Left ventricle myocardium superior (tissue), 1 donor: ENCODE measurements around the gene LCE3A. TPM values are rescaled to one million over a fixed set of nuclear protein-coding genes. Genes with fewer than 3 reads are reported as not detected.
"Not testable (repeated sequence)": the region's sequence is repeated elsewhere in the genome, so short reads cannot be mapped to it uniquely, and the experiment has no call there.

ENCODE experiments used
- ATAC-seq: fragments of 200-7000 bp; cut with Tn5 transposase; one replicate; pipeline ENCODE4 v1.9.1; 2020; ENCODE audit warnings: mild to moderate bottlenecking, moderate library complexity
- DNase-seq: peaks from one replicate; pipeline ENCODE4 v3.0.0-alpha.2; 2020
- intact Hi-C: fragments of 100-400 bp; cut with micrococcal nuclease; formaldehyde crosslinking; loops from one replicate; pipeline ENCODE4 v1.11.0; 2022
- total RNA-seq: library from RNA; stranded (reverse); fragmentation: NEBNext Ultra II Directional; extraction: Animal tissue kit (Norgen Biotek cat#: 25700); gene quantifications from one replicate; pipeline ENCODE4 v1.2.1, GENCODE V29; 2021
- donor health status: DM: no; HTN: yes; CAD: no; lungs with severe emphysema.

The LCE3A gene
- total RNA-seq, 1 donor from 2014 or later: not detected

DNA sequence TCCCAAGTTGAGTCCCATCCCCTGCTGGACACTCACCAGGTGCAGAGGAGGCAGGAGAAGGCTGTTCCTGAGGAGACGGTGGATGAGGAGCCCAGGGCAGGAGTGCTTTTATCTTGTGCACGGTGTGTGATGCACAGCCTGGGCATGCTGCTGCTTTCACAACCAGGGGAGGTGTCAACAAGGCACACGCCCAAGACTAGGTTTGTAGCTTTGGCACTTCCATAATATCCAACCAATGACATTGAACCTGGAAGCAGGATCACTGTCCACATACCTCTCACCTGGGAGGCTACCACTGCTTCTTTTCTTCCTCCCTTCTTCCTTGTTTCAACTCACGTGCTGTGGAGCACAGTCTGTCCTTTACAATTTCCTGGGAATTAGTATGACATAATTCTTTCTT is 42.5 kb downstream of the LCE3A start, which contains the start of gene LCE3D:
TSS of gene LCE3D (minus strand) at position 84 of the 400 bp plus-strand sequence. CDS start 580 bp downstream, outside the sequence.
- ATAC-seq (no peak), DNase-seq (no peak)
- intact Hi-C loops: no loop called here

DNA sequence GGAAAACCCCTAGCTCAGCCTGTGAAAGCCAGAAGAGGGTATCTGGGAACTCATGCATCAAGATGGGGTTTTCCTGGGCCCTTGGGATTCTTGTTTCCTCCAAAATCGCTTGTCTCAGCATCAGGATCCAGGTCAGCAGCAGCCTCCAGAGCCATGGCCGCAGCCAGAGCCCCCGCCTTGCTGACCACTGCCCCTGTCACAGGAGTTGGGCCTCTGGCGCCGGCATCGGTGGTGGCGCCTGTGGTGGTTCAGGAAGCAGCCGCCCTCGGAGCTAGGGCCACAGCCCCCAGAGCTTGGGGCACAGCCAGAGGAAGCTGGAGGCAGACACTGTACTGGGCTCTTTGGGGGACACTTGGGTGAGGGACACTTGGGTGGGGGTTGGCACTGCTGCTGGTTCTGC is 43.4 kb downstream of the LCE3A start:
- ATAC-seq, DNase-seq, intact Hi-C loops: not testable (repeated sequence)

DNA sequence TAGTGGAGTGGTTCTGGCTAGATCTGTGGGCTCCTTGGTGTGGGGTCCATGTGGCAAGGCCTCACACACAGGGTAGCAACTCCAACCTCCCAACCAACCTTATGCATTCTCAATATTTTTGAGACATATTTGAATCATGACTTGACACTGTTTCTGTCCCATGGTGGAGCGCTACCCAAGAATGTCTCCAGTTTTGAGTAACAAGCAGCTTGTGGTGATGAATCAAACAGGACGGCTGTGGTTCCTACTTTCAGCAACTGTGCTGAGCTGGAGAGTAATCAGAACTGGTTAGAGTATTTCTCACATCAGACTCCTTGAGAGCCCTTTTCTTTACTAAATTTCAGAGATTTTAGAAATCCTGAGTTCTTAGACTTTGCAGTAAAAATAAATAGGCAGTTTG is 45.7 kb downstream of the LCE3A start:
- DNase-seq: no peak
- intact Hi-C loops: no loop called here
- no peak for ATAC-seq

Other genes starting within 250 kb of the LCE3A start
- gene CRNN, start 208.8 kb downstream of the LCE3A start, total RNA-seq: not detected
- gene LCE5A, start 112.3 kb downstream of the LCE3A start, total RNA-seq: not detected
- not detected for gene CRCT1, start 108.6 kb downstream of the LCE3A start, total RNA-seq
- not detected for gene LCE3E, start 56.3 kb downstream of the LCE3A start, total RNA-seq
- not detected for gene LCE3D, start 42.6 kb downstream of the LCE3A start, total RNA-seq
- not detected for gene LCE3C, start 22.9 kb downstream of the LCE3A start, total RNA-seq
- gene LCE3B, start 9.3 kb downstream of the LCE3A start, total RNA-seq: not detected
- gene LCE2D, start 40.3 kb upstream of the LCE3A start, total RNA-seq: not detected
- not detected for gene LCE2C, start 52.2 kb upstream of the LCE3A start, total RNA-seq
- not detected for gene LCE2B, start 63.0 kb upstream of the LCE3A start, total RNA-seq
- not detected for gene LCE2A, start 75.2 kb upstream of the LCE3A start, total RNA-seq
- not detected for gene LCE4A, start 85.1 kb upstream of the LCE3A start, total RNA-seq
- not detected for gene KPRP, start 134.9 kb upstream of the LCE3A start, total RNA-seq
- not detected for gene LCE1F, start 152.0 kb upstream of the LCE3A start, total RNA-seq
- not detected for gene LCE1E, start 163.2 kb upstream of the LCE3A start, total RNA-seq
- gene LCE1D, start 173.6 kb upstream of the LCE3A start, total RNA-seq: not detected
- not detected for gene LCE1C, start 183.5 kb upstream of the LCE3A start, total RNA-seq
- gene LCE1B, start 188.9 kb upstream of the LCE3A start, total RNA-seq: not detected
- not detected for gene LCE1A, start 204.4 kb upstream of the LCE3A start, total RNA-seq
- gene LCE6A, start 219.8 kb upstream of the LCE3A start, total RNA-seq: not detected
- not detected for gene LCE7A, start 236.9 kb upstream of the LCE3A start, total RNA-seq